GM23338 (cell line): Measurements from ENCODE around the gene OBSL1. TPM values are rescaled to one million over a fixed set of nuclear protein-coding genes. Genes with fewer than 3 reads are reported as not detected.

Experiments used
- ATAC-seq: fragments of 200-7000 bp; cut with Tn5 transposase; 3 replicates; pipeline ENCODE4 v1.9.1; 2020
- DNase-seq: peaks from one replicate; pipeline ENCODE4 v3.0.0-alpha.2; 2015; ENCODE audit warnings: low spot score
- H2AFZ ChIP-seq: fragments of 200-600 bp; sonication (generic); 2 replicates; pipeline ENCODE4 v1.8.0; 2016; ENCODE audit warnings: antibody characterized with exemption, mild to moderate bottlenecking, moderate library complexity
- H3F3A ChIP-seq: fragments of 200-600 bp; sonication (generic); replicated peaks from 2 replicates; pipeline ENCODE4 v1.8.0; 2017; ENCODE audit warnings: antibody characterized with exemption, mixed run types, low read depth
- H3K27ac ChIP-seq: fragments of 200-600 bp; sonication (generic); 2 replicates; pipeline ENCODE4 v1.6.1; 2016; ENCODE audit warnings: low read depth
- H3K27me3 ChIP-seq: fragments of 200-600 bp; sonication (generic); 2 replicates; pipeline ENCODE4 v1.8.0; 2016; ENCODE audit warnings: mild to moderate bottlenecking, mixed run types, moderate library complexity; ENCODE audit not compliant: insufficient read depth
- H3K36me3 ChIP-seq: fragments of 200-600 bp; sonication (generic); 2 replicates; pipeline ENCODE4 v1.8.0; 2016; ENCODE audit warnings: mild to moderate bottlenecking; ENCODE audit not compliant: insufficient read depth
- H3K4me1 ChIP-seq: fragments of 200-600 bp; sonication (generic); 2 replicates; pipeline ENCODE4 v1.8.0; 2016; ENCODE audit warnings: mild to moderate bottlenecking, moderate library complexity; ENCODE audit not compliant: insufficient read depth
- H3K4me2 ChIP-seq: fragments of 200-600 bp; sonication (generic); 2 replicates; pipeline ENCODE4 v1.7.1; 2017; ENCODE audit warnings: mixed run types
- H3K4me3 ChIP-seq: fragments of 200-600 bp; sonication (generic); 2 replicates; pipeline ENCODE4 v1.6.1; 2016; ENCODE audit warnings: mixed run types
- H3K79me2 ChIP-seq: fragments of 200-600 bp; sonication (generic); replicated peaks from 2 replicates; pipeline ENCODE4 v1.8.0; 2017; ENCODE audit warnings: mild to moderate bottlenecking; ENCODE audit not compliant: insufficient read depth
- H3K9me2 ChIP-seq: fragments of 200-600 bp; sonication (generic); 2 replicates; pipeline ENCODE4 v1.8.0; 2017; ENCODE audit not compliant: insufficient read depth
- H4K20me1 ChIP-seq: fragments of 200-600 bp; sonication (generic); replicated peaks from 2 replicates; pipeline ENCODE4 v1.8.0; 2017; ENCODE audit warnings: mild to moderate bottlenecking; ENCODE audit not compliant: insufficient read depth
- H3K27ac Mint-ChIP-seq: 2 replicates; pipeline ENCODE4 v1.8.0; 2020; ENCODE audit warnings: inconsistent platforms, mild to moderate bottlenecking, moderate library complexity, mixed read lengths
- H3K27me3 Mint-ChIP-seq: 3 replicates; pipeline ENCODE4 v1.8.0; 2022; ENCODE audit warnings: low read depth, mild to moderate bottlenecking, moderate library complexity, mixed read lengths, inconsistent platforms; ENCODE audit not compliant: insufficient read depth, poor library complexity
- H3K36me3 Mint-ChIP-seq: 3 replicates; pipeline ENCODE4 v1.8.0; 2021; ENCODE audit warnings: low read depth, mild to moderate bottlenecking, inconsistent platforms, moderate library complexity, mixed read lengths
- H3K4me1 Mint-ChIP-seq: 3 replicates; pipeline ENCODE4 v1.8.0; 2020; ENCODE audit warnings: mild to moderate bottlenecking, inconsistent platforms, mixed read lengths
- H3K4me3 Mint-ChIP-seq: 3 replicates; pipeline ENCODE4 v1.8.0; 2021; ENCODE audit warnings: moderate library complexity, mild to moderate bottlenecking, inconsistent platforms, mixed read lengths
- H3K9me3 Mint-ChIP-seq: 3 replicates; pipeline ENCODE4 v1.8.0; 2020; ENCODE audit warnings: moderate library complexity, mild to moderate bottlenecking, inconsistent platforms, mixed read lengths
- CREB1 ChIP-seq: fragments of 250-450 bp; sonication (Bioruptor Pico); IDR thresholded peaks from 2 replicates; pipeline ENCODE4 v1.5.0; 2020; ENCODE audit warnings: low read depth, mild to moderate bottlenecking, moderate library complexity
- CTCF ChIP-seq, 2 experiments: fragments of 200-600 bp in 1 of 2; sonication (generic) in 1 of 2; conservative IDR thresholded peaks; 2 replicates each; pipeline versions ENCODE4 v1.5.1 to v1.6.1; 2016 to 2017; ENCODE audit warnings: antibody characterized with exemption in 2 of 2, low read depth in 2 of 2, mild to moderate bottlenecking in 2 of 2, moderate library complexity in 1 of 2
- ETS1 ChIP-seq: IDR thresholded peaks from 2 replicates; pipeline ENCODE4 v1.6.1; 2016; ENCODE audit warnings: antibody characterized with exemption
- EZH2 ChIP-seq: fragments of 200-600 bp; sonication (generic); IDR thresholded peaks from one replicate; pipeline ENCODE4 v1.8.0; 2017; ENCODE audit warnings: antibody characterized with exemption, mild to moderate bottlenecking, low read depth; ENCODE audit not compliant: unreplicated experiment
- EZH2phosphoT487 ChIP-seq: fragments of 200-600 bp; sonication (generic); IDR thresholded peaks from one replicate; pipeline ENCODE4 v1.8.1; 2018; ENCODE audit warnings: antibody characterized with exemption; ENCODE audit not compliant: unreplicated experiment
- JUNB ChIP-seq: IDR thresholded peaks from one replicate; pipeline ENCODE4 v1.6.1; 2016; ENCODE audit warnings: antibody characterized with exemption; ENCODE audit not compliant: unreplicated experiment
- NANOG ChIP-seq: IDR thresholded peaks from 2 replicates; pipeline ENCODE4 v1.6.1; 2016; ENCODE audit warnings: antibody characterized with exemption, borderline replicate concordance
- POLR2AphosphoS5 ChIP-seq: IDR thresholded peaks from 2 replicates; pipeline ENCODE4 v1.6.1; 2016; ENCODE audit warnings: antibody characterized with exemption, low read depth
- REST ChIP-seq: IDR thresholded peaks from one replicate; pipeline ENCODE4 v1.6.1; 2018; ENCODE audit warnings: antibody characterized with exemption; ENCODE audit not compliant: unreplicated experiment
- STAT1 ChIP-seq: IDR thresholded peaks from one replicate; pipeline ENCODE4 v1.6.1; 2016; ENCODE audit warnings: antibody characterized with exemption; ENCODE audit not compliant: unreplicated experiment
- ZNF114 ChIP-seq: fragments of 250-450 bp; sonication (Bioruptor Pico); IDR thresholded peaks from 2 replicates; pipeline ENCODE4 v1.5.0; 2020; ENCODE audit warnings: mild to moderate bottlenecking, moderate library complexity
- ZNF331 ChIP-seq: fragments of 250-450 bp; sonication (Bioruptor Pico); IDR thresholded peaks from 2 replicates; pipeline ENCODE4 v1.5.0; 2020; ENCODE audit warnings: low read depth, mild to moderate bottlenecking, moderate library complexity
- ZNF462 ChIP-seq: fragments of 250-450 bp; sonication (Bioruptor Pico); IDR thresholded peaks from 2 replicates; pipeline ENCODE4 v1.5.0; 2020; ENCODE audit warnings: mild to moderate bottlenecking, moderate library complexity
- polyA plus RNA-seq: library from polyadenylated mRNA; unstranded; fragments of >200 nt; fragmentation: Nextera tagmentation; extraction: Ambion mirVana; gene quantifications from 2 replicates; pipeline ENCODE4 v1.2.1, GENCODE V29; 2016
- total RNA-seq: library from RNA; depleted of rRNA; stranded (reverse); fragments of >200 nt; shearing (Covaris generic); gene quantifications from 2 replicates; pipeline ENCODE4 v1.2.3, GENCODE V29; 2014

OBSL1 gene
- total and polyA plus RNA-seq, 2 experiments from 2014 or later: 94.9 to 207 TPM

GRCh38 chr2:219551441-219552381 lies 19.6 kb downstream of the OBSL1 start:
- Mint-ChIP-seq H3K27ac (peak overlapping the region; percentile 86; the same call in 1 of the 2 replicates), H3K36me3 (peaks cover 23% of the 10 kb centered on the region), H3K4me1 (peaks cover 13% of the 10 kb centered on the region), H3K4me3 (peak overlapping the region; percentile 90), H3K27me3 (peaks cover 35% of the 10 kb centered on the region), H3K9me3 (no peaks in the 10 kb centered on the region; the same call in 2 of the 3 replicates)
- peak overlapping the region; percentile 99 for H3K4me2 ChIP-seq
- peak overlapping the region; percentile 88 for H3K27ac ChIP-seq
- H3K36me3 ChIP-seq: no peaks in the 10 kb centered on the region; the same call in 1 of the 2 replicates
- 0 out of 2 replicates have a peak overlapping the region, but pooled peaks have one; percentile 94 for H2AFZ ChIP-seq
- peaks cover 17% of the 10 kb centered on the region for H3K27me3 ChIP-seq
- peaks cover 4% of the 10 kb centered on the region; the same call in 1 of the 2 replicates for H3F3A ChIP-seq
- ATAC-seq (peak; percentile 58), DNase-seq (peak; percentile 83)
- no peaks in the 10 kb centered on the region for H4K20me1 ChIP-seq
- no peaks in the 10 kb centered on the region for H3K79me2 ChIP-seq
- peak overlapping the region; percentile 98 for H3K4me3 ChIP-seq
- no peak for TF ChIP-seq ZNF462 (CRISPR knock-in tag)
- no peak for TF ChIP-seq ZNF331 (CRISPR knock-in tag)
- TF ChIP-seq ETS1: peak; percentile 39; the same call in 1 of the 2 replicates
- TF ChIP-seq ZNF114 (CRISPR knock-in tag): no peak
- peak; percentile 74 for TF ChIP-seq POLR2AphosphoS5
- no peak for TF ChIP-seq JUNB
- TF ChIP-seq STAT1: no peak
- no peak for TF ChIP-seq NANOG
- TF ChIP-seq CREB1: peak; percentile 64
- no peak for TF ChIP-seq EZH2
- TF ChIP-seq EZH2phosphoT487: no peak
- no peak for TF ChIP-seq REST
- TF ChIP-seq CTCF (conservative IDR thresholded peaks at IDR 0.05; ENCODE audit: low read depth in 2 of 2): no peak; a peak in 1 of 4 replicates
- H3K9me2 ChIP-seq: no peaks in the 10 kb centered on the region
- H3K4me1 ChIP-seq: peaks cover 10% of the 10 kb centered on the region
